Stimulated activated naive CD8-positive, alpha-beta T cell treated with anti-CD3 and anti-CD28 coated beads, Interleukin-15, Interleukin-2, amounts not matched to agents 100 U/mL and 50 U/mL, for 24 hours (primary cell): ENCODE measurements around the gene MYO10.

Experiments used
- ATAC-seq: fragments of 150-1000 bp; cut with Tn5 transposase; one replicate; pipeline ENCODE4 v1.10.0; 2021
- DNase-seq: peaks from one replicate; pipeline ENCODE4 v3.0.0; 2021

Gene MYO10

DNA sequence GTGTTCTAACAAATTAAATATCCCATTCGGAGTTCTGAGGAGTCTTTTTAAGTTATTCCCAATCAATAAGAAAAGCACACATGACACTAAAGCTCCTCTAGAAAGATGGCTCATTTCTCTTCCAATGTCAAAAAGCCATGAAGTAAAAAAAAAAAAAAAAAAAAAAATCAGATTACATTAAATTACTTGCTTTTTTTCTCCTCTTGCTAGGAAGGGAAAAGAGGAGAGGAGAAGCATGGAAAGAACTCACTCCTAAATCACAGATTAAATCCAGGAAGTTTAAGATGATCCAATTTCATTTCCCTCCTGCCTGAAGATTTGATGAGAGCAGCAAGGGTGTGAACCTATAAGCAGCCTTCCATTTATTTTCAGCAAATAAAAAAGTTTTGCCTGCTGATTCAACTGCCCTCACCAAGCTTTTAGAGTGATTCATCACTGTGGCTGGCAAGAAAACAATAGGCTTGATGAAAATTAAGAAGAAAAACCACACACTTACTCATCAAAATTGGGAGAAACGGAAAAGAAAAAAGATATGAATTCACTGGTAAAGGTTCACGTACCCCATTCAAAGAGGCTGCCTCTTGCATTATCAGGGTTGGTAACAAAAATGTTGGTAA lies 19.7 kb downstream of the MYO10 start:
- no peak for DNase-seq
- no peak for ATAC-seq

DNA sequence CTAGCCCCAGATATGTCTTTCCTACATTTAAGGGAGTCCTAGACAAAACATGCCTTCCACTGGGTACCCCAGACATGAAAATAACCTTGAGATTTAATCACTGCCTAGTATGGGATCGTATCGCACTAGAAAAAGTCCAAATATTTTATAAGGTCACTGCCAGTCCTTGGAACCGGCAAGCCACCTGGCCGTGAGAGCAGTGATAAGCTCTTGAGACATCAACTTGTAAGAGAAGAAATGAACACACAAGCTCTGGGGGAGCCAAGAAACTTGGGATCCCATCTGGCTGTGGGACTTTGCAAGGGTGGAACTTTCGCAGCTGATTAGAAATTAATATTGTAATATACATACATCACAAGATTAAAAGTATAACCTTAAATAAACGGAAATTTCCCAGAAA lies 21.5 kb downstream of the MYO10 start:
- DNase-seq: no peak
- ATAC-seq: no peak

DNA sequence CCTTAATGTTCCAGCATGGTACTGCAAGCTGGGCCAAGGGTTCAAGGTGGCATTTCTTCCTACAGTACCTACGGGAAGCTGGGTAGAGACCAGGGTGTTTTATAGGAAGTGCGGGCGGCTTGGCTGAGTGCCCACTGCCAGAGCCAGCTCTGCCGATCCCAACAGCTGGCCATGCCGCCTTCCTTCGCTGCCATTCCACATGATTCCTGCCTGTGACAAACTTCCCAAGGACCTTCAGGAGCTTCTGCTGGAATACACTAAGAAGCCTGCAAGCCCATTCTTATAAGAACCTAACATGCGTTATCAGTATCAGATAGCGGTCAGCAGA lies 22.0 kb downstream of the MYO10 start:
- DNase-seq (no peak), ATAC-seq (no peak)

DNA sequence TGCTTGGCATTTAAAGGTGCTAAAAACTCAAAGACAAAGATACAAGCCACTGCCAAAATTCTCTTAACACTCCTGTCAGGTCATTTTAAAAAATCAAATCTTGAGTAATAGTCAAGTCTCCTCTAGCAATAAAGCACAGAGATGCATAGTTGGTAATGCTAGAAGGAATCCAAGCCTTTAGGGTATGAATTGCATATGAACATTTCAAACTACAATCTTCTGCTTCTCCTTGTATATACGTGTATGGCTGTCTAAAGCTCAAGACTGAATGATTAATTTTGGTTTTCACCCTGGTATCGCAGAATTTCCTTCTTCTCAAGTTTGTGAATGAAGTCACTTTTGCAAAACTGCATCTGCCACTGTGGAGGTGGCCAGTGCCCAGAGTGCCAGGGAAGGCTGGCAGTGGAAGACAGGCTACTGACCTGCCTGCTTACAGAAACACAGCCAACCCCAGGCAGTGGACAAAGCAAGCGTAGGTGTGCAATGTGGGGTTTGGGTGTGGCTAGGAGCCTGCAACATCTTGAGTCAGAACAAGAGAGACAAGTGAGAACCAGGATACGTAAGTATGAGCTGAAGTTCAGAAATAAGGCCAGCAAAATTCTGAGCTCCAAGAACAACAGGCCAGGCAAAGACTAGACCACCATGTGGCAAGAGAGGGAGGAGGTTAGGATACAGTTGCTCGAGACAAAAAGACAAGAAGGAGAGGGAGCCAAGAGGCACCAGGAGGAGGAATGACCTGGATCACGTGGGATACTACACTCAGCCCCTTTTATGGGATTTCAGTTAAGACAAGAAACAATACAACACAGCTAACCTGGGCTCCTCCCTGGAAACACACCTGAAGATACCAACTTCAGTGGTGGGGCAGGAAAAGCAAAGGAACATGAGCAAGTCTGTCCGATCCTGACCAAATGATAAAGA lies 22.6 kb downstream of the MYO10 start:
- DNase-seq (no peak), ATAC-seq (no peak)

DNA sequence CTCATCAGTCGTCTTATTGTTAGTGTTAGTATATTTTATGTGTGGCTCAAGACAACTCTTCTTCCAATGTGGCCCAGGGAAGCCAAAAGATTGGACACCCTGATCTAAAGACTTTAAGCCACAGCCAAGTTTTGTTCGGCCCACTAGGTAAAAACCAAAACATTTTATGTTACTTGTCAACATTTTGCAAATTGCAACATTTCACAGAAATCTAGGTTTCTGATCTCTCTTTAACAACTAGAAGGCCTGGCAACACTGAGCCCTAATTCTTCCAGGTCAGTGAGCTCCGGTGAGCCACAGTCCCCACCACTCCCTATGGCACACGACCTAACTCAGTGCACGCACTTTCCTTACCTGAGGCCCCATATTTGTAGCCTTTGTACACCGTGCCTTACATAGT lies 24.0 kb downstream of the MYO10 start:
- no peak for DNase-seq
- ATAC-seq: no peak

DNA sequence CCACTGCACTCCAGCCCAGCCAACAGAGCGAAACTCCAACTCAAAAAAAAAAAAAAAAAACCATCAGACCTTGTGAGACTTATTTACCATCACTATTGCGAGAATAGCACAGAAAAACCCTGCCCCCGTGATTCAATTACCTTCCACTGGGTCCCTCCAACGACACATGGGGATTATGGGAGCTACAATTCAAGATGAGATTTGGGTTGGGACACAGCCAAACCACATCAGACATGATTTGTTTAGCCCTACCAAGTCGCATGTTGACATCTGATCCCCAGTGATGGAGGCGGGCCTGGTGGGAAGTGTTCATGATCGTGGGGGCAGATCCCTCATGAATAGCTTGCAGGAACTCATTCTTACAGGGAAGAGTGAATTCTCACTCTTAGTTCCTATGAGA lies 26.6 kb downstream of the MYO10 start:
- DNase-seq (no peak), ATAC-seq (no peak)

DNA sequence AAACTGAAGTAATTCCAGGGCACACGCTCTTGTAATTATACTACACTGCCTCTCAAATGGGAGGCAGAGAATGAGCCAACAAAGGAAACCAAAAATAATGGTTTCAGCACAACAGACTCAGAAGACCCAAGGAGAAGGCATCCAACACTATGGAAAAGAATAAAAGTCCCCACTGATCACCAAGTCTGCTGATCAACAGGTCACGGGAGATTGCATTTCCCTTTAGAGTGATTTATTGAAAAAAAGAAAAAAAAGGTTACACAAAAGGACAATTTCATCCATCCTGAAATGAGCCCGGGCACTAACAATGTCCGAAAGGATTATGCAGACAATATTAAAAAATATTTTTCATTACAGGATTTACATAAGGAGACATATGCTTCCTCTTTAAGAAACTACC lies 28.8 kb downstream of the MYO10 start:
- DNase-seq: no peak
- no peak for ATAC-seq

DNA sequence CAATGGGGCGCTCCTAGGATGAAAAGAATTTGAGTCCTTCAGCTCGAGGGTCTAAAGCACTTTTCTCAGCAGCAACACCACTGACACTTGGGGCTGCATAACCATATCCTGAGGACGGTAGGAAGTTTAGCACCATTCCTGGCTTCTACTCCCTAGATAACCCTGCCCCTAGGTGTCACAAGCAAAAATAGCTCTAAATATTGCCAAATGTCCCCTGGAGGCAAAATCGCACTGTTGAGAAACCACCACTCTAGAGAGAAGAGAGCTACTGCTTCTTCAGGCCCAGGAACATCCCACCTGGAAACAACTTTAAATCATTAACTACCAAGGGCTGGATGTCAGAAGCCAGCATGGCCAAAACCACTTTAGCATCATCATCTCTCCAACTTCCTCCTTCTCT lies 29.8 kb downstream of the MYO10 start:
- ATAC-seq (no peak), DNase-seq (no peak)

DNA sequence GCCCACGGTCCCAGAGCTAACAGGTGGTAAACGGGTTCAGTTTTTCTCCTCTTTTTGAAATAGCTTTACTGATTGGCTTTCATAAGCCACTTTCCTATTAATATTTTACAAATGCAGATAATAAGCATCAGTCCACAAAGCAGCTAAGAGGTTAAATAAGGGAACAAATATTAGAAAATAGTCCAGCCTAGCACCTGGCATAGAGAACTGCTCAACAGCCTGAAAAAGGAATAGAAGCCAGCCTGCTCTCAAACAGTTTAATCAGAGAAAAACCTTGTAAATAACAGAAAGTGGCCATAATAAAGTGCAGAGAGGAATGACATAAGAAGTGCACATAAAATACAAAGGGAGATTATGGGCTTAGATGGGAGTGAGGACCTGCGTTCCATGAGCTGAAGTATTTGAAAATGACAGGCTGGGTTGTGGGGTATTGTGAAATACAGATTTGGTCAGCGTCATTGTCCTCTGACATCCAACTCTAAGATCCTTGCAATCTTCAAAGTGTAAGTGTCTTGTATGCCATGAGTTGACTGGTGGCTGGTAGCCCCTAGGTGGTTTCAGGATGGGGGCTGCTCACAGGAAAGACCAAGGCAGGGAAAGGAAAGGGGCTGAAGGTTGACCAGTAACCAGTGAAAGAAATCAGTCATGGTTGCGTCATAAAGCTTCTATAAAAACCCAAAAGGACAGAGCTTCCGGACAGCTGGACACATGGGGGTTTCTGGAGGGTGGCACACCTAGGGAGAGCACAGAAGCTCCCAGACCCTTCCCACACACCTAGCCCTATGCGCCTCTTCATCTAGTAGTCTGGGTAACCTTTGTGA lies 32.4 kb downstream of the MYO10 start:
- no peak for ATAC-seq

DNA sequence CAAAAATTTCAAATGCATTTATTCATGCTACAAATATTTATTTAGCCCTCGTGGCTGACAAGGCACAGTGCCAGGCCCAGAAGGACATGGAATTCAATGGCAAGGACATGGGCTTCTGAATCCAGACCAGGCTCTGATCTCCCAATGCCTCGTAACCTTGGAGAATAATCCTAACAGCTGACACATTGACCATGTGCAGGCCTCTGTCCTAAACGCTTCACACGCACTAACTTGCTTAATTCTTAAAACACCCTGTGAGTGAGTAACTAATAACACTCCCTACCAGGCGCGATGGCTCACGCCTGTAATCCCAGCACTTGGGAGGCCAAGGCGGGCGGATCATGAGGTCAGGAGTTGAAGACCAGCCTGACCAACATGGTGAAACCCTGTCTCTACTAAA lies 33.2 kb downstream of the MYO10 start:
- no peak for DNase-seq
- ATAC-seq: no peak

More for the DNA sequence above, 32.4 kb downstream of the MYO10 start:
- DNase-seq: no peak

DNA sequence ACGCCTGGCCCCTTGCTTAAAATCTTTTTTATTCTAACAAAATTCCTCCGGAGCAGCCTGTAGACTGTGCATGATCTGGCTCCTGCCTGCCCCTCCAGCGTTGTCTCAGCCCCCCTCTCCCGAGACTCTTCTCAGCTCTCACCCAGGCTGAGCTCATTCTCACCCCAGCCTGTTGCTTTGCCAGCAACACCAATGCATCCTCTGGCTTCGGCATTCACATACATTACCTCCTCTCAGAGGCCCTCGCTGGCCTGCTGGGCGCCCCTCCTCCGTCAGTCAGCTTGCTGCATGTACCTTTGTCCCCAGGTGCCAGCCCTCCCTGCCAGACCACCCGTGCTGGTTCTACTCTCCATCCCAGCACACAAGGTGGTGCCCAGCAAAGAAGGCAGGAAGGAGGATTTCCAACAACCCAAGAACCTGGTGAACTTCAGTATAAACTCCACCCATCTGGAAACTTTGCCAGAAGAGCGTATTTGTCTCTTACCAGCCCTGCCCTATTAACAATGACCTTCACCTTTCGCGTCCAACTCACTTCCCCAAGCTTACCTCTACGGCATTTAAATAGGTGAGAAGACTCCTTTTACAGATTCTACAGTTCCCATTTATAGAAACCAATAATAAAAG lies 35.0 kb downstream of the MYO10 start:
- DNase-seq (no peak), ATAC-seq (no peak)

DNA sequence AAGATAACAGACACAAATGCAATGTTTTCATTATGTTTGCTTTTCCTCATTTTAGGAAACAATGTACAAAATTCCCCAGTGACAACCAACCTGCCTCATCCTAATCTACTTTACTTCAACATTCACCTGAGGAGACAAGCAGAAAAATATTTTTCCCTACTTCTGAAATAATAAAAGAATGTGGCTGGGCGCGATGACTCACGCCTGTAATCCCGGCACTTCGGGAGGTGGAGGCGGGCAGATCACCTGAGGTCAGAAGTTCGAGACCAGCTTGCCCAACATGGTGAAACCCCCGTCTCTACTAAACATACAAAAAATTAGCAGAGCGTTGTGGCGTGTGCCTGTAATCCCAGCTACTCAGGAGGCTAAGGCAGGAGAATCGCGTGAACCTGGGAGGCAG lies 36.9 kb downstream of the MYO10 start:
- no peak for ATAC-seq
- DNase-seq: no peak

DNA sequence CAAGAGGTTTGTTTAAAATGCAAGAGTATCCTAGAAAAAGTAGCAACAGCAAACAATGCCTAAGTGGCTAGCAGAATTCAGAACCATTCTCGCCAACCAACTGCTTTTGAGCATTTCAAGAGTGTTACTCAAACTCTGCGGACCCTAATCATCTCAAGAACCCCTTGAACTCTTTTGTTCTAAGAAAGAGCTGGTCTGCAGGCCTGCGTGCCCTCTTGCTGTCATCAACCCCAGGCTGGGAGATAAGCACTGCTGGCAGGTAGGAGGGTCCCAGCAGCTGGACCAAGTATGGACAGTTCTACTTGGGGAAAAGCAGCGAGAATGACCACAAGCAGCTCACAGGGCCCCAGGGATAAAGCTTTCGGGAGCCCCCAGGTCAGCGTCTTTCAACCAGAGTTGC lies 38.3 kb downstream of the MYO10 start:
- ATAC-seq (no peak), DNase-seq (no peak)

DNA sequence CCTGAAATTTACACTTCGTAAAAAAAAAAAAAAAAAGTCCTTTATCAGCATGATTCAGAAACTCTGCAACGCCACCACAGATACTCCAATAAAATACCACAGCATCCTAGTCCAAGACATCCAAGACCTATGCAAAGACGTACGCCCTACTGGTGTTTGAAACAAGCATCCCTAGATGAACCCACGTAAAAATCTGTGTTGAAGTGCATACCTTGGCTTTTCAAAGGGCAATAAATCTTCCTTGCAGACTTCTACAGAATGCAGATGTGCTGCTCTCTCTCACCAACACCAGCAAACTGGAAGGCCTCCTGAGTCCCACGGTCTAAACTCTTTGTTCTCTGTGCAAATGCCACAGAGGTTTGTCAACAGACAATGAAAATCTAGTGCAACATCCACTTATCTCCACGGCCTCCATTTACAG lies 38.8 kb downstream of the MYO10 start:
- ATAC-seq: no peak
- no peak for DNase-seq

DNA sequence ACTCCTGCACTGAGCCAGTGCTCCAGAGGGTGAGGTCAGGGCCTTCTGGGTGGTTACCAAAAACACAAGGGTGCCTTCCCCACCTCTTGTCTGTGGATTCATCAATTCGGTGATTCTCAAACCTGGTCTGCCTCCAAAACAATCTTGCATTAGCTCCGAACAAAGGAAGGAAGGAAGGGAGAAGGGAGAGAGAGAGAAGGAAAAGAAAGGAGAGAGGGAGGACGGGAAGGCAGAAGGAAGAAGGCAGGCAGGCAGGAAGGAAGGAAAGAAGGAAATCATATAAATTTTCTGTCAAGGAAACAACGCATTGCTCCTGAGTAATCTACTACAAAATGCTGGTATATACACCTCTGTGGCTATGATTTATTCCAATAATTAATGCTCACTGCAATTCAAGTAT lies 39.3 kb downstream of the MYO10 start:
- ATAC-seq: no peak
- DNase-seq: no peak

DNA sequence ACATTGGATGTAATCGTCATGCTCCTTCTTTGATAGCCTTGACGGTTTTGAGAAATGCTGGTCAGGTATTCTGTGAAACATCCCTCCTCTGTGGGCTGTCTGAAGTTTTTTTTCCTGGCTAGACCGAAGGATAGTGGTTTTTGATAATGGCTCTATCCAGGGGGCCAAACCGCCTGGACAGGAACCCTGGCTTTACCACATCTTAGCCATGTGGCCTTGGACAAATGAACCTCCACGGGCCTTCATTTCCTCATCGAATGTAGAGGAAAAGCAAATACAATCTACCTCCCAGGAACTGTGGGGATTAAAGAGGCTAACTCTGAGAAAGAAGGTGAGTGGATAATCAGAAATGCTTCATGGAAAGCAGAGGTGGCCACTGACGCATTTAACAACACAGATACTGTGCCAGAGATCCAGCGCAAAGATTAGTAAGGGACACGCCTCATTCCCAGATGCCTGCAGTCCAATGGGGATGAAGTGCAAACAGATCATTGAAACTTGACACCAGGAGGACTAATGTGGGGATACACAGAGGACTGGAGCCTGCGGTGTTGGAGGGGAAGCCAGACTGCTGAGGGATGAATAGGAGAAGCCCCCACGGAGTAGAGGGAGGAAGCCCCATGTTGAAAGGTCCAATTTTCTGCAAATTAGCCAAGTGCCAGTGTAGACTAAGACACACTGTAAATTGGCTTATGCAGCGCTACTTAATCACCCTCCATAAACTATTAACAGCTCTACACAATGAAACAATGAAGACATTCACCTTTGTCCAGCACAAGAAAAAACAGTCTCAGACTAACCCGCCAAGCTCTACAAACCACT lies 41.6 kb downstream of the MYO10 start:
- DNase-seq (no peak), ATAC-seq (no peak)

DNA sequence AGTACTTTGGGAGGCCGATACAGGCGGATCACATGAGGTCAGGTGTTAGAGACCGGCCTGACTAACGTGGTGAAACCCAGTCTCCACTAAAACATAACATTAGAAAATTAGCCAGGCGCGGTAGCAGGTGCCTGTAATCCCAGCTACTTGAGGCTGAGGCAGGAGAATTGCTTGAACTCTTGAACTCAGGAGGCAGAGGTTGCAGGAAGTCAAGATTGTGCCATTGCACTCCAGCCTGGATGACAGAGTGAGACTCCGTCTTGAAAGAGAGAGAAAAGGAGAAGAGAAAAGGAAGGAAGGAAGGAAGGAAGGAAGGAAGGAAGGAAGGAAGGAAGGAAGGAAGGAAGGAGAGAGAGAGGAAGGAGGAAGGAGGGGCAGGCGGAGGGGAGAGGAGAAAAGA lies 45.1 kb downstream of the MYO10 start:
- DNase-seq (no peak), ATAC-seq (no peak)

DNA sequence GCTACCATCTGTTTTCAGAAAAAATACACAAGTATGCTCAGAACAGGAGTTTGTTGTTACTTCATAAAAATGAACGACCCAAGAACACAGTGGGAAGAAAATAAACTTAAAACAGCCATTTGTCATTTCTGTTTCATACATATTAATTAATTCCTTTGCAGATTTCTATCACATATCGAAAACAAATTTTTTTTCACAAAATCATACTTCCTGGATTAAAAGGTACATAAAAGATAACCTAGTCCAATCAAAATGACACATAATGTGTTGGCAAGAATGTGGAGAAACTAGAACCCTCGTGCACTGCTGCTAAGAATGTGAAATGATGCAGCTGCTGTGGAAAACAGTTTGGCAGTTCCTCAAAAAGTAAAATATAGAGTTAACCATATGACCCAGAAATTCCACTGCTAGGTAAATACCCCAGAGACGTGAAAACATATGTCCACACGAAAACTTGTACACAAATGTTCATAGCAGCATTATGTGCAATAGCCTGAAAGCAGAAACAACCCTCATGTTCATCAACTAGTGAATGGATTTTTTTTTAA lies 46.0 kb downstream of the MYO10 start:
- ATAC-seq (no peak), DNase-seq (no peak)

DNA sequence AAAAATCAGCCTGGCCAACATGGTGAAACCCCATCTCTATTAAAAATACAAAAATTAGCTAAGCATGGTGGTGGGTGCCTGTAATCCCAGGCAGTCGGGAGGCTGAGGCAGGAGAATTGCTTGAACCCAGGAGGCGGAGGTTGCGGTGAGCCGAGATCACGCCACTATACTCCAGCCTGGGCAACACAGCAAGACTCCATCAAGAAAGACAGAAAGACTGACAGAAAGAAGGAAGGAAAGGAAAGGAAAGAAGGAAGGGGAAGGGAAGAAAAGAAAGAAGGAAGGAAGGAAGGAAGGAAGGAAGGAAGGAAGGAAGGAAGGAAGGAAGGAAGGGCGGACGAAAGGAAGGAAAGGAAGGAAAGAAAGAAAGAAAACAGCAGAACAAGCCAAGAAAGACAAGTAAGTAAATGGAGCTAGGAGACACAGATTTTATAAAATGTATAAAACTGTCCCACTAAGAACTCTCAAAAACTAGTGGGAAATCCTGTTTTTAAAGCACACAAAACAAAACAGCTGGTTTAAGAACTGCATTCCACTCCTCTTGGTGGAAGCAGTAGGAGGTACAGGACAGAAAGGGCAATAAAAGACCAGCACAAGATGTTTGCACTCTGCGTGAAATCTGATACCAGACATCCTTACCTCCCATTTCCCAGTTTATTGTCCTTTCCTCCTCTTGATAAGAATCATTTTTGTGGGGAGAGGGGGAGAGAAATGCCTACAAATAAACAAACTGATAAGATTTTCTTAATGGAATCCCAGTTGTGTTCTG lies 46.7 kb downstream of the MYO10 start:
- no peak for ATAC-seq
- DNase-seq: no peak

DNA sequence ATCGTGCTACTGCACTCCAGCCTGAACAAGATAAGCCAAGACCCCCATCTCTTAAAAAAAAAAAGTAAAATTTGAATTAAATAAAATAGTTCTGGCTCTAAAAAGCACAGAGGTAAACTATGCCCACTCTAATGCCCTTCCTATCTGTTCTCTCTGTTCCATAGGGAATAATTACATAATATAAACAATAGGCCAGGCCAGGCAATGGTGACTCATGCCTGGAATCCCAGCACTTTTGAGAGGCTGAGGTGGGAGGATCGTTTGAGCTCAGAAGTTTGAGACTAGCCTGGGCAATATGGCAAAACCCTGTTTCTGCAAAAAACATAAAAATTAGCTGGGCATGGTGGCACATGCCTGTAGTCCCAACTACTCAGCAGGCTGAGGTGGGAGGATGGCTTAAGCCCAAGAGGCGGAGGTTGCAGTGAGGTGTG lies 47.4 kb downstream of the MYO10 start:
- DNase-seq (no peak), ATAC-seq (no peak)
